MM.1S (cell line): ENCODE results near the gene CYP2S1.
"Not testable (repeated sequence)": the region's sequence is repeated elsewhere in the genome, so short reads cannot be mapped to it uniquely, and the experiment has no call there.

Experiments used
- DNase-seq: peaks from one replicate; pipeline ENCODE4 v3.0.0-alpha.2; 2015
- H2AFZ ChIP-seq: fragments of 300-600 bp; sonication (generic); 2 replicates; pipeline ENCODE4 v1.6.0; 2016; ENCODE audit warnings: antibody characterized with exemption, low read length
- H3F3A ChIP-seq: fragments of 300-600 bp; sonication (generic); 2 replicates; pipeline ENCODE4 v1.6.1; 2016; ENCODE audit warnings: mild to moderate bottlenecking, antibody characterized with exemption, low read length, moderate library complexity, mixed read lengths; ENCODE audit not compliant: insufficient read depth
- H3K27ac ChIP-seq: fragments of 300-600 bp; sonication (generic); 2 replicates; pipeline ENCODE4 v1.5.1; 2016; ENCODE audit warnings: mild to moderate bottlenecking, low read length
- H3K27me3 ChIP-seq: fragments of 300-600 bp; sonication (generic); replicated peaks from 2 replicates; pipeline ENCODE4 v1.6.0; 2016; ENCODE audit warnings: low read length; ENCODE audit not compliant: insufficient read depth
- H3K36me3 ChIP-seq: fragments of 300-600 bp; sonication (generic); replicated peaks from 2 replicates; pipeline ENCODE4 v1.6.1; 2016; ENCODE audit warnings: mild to moderate bottlenecking, low read length, mixed read lengths; ENCODE audit not compliant: insufficient read depth
- H3K4me1 ChIP-seq: fragments of 300-600 bp; sonication (generic); 2 replicates; pipeline ENCODE4 v1.6.1; 2016; ENCODE audit warnings: low read length, mixed read lengths
- H3K4me2 ChIP-seq: fragments of 300-600 bp; sonication (generic); 2 replicates; pipeline ENCODE4 v1.6.0; 2016; ENCODE audit warnings: low read depth, low read length
- H3K4me3 ChIP-seq: fragments of 300-600 bp; sonication (generic); 2 replicates; pipeline ENCODE4 v1.5.1; 2016; ENCODE audit warnings: low read length, mixed read lengths
- H3K79me2 ChIP-seq: fragments of 300-600 bp; sonication (generic); 2 replicates; pipeline ENCODE4 v1.6.1; 2016; ENCODE audit warnings: mixed run types, low read length, mixed read lengths
- H3K9ac ChIP-seq: fragments of 300-600 bp; sonication (generic); 2 replicates; pipeline ENCODE4 v1.6.1; 2016; ENCODE audit warnings: low read length, mixed read lengths
- H3K9me2 ChIP-seq: fragments of 300-600 bp; sonication (generic); replicated peaks from 2 replicates; pipeline ENCODE4 v1.6.1; 2016; ENCODE audit warnings: mild to moderate bottlenecking, low read length, mixed read lengths; ENCODE audit not compliant: insufficient read depth
- H3K9me3 ChIP-seq: fragments of 300-600 bp; sonication (generic); replicated peaks from 2 replicates; pipeline ENCODE4 v1.6.1; 2016; ENCODE audit warnings: mild to moderate bottlenecking, low read length, mixed read lengths; ENCODE audit not compliant: insufficient read depth
- H4K20me1 ChIP-seq: fragments of 300-600 bp; sonication (generic); 2 replicates; pipeline ENCODE4 v1.6.1; 2016; ENCODE audit warnings: mild to moderate bottlenecking, low read length, moderate library complexity, mixed read lengths; ENCODE audit not compliant: insufficient read depth
- EZH2 ChIP-seq: fragments of 300-600 bp; sonication (generic); optimal IDR thresholded peaks from 2 replicates; pipeline ENCODE3; 2017; ENCODE audit warnings: low read depth, mild to moderate bottlenecking, antibody characterized with exemption, low read length, mixed read lengths
- EZH2phosphoT487 ChIP-seq: fragments of 300-600 bp; sonication (generic); IDR thresholded peaks from 2 replicates; pipeline ENCODE4 v1.6.1; 2018; ENCODE audit warnings: antibody characterized with exemption, low read length
- TF ChIP-seq, protein P1 (sequence below): fragments of 300-600 bp; sonication (generic); IDR thresholded peaks from 2 replicates; pipeline ENCODE4 v1.5.1; 2016; ENCODE audit warnings: antibody characterized with exemption, low read length, mixed read lengths

Gene CYP2S1, protein sequence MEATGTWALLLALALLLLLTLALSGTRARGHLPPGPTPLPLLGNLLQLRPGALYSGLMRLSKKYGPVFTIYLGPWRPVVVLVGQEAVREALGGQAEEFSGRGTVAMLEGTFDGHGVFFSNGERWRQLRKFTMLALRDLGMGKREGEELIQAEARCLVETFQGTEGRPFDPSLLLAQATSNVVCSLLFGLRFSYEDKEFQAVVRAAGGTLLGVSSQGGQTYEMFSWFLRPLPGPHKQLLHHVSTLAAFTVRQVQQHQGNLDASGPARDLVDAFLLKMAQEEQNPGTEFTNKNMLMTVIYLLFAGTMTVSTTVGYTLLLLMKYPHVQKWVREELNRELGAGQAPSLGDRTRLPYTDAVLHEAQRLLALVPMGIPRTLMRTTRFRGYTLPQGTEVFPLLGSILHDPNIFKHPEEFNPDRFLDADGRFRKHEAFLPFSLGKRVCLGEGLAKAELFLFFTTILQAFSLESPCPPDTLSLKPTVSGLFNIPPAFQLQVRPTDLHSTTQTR

GRCh38 chr19:41192574-41193429 lies at the start of gene CYP2S1:
Gene CYP2S1 (plus strand): TSS chr19:41193219. CDS start chr19:41193265, 46 bp downstream.
- H3K79me2 ChIP-seq, result no peaks in the 10 kb centered on the region
- H3K9me2 ChIP-seq, result no peaks in the 10 kb centered on the region
- H3K27ac ChIP-seq, result no peak within 1 kb of the TSS
- no peaks in the 10 kb centered on the region for H4K20me1 ChIP-seq
- H3K27me3 ChIP-seq, result peaks cover 86% of the 10 kb centered on the region
- no peak within 1 kb of the TSS for H3K4me2 ChIP-seq
- H3K9me3 ChIP-seq, result no peaks in the 10 kb centered on the region
- H3K4me1 ChIP-seq, result no peaks in the 10 kb centered on the region
- no peak within 1 kb of the TSS for H3K4me3 ChIP-seq
- H2AFZ ChIP-seq, result no peak within 1 kb of the TSS
- DNase-seq, result no peak
- H3K9ac ChIP-seq, result no peak within 1 kb of the TSS
- no peak for TF ChIP-seq EZH2
- TF ChIP-seq, protein P1, sequence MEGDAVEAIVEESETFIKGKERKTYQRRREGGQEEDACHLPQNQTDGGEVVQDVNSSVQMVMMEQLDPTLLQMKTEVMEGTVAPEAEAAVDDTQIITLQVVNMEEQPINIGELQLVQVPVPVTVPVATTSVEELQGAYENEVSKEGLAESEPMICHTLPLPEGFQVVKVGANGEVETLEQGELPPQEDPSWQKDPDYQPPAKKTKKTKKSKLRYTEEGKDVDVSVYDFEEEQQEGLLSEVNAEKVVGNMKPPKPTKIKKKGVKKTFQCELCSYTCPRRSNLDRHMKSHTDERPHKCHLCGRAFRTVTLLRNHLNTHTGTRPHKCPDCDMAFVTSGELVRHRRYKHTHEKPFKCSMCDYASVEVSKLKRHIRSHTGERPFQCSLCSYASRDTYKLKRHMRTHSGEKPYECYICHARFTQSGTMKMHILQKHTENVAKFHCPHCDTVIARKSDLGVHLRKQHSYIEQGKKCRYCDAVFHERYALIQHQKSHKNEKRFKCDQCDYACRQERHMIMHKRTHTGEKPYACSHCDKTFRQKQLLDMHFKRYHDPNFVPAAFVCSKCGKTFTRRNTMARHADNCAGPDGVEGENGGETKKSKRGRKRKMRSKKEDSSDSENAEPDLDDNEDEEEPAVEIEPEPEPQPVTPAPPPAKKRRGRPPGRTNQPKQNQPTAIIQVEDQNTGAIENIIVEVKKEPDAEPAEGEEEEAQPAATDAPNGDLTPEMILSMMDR, result no peak
- no peak for TF ChIP-seq EZH2phosphoT487
- no peaks in the 10 kb centered on the region for H3F3A ChIP-seq
- no peaks in the 10 kb centered on the region for H3K36me3 ChIP-seq

GRCh38 chr19:41144403-41144802 lies 48.6 kb upstream of the CYP2S1 start:
- no peaks in the 10 kb centered on the region for H3K9me2 ChIP-seq
- H3K36me3 ChIP-seq, result no peaks in the 10 kb centered on the region
- H3K4me3 ChIP-seq, result no peak overlapping the region
- H3K9ac ChIP-seq, result no peak overlapping the region
- DNase-seq, result peak; percentile 81
- H3K79me2 ChIP-seq, result no peaks in the 10 kb centered on the region
- H3K27ac ChIP-seq, result no peak overlapping the region
- H3K4me1 ChIP-seq, result no peaks in the 10 kb centered on the region
- H3K27me3 ChIP-seq, result peaks cover 43% of the 10 kb centered on the region
- no peaks in the 10 kb centered on the region for H4K20me1 ChIP-seq
- H3K9me3 ChIP-seq, result no peaks in the 10 kb centered on the region
- no peak overlapping the region for H3K4me2 ChIP-seq
- TF ChIP-seq EZH2, result no peak
- TF ChIP-seq EZH2phosphoT487, result no peak
- TF ChIP-seq, protein P1, result peak; percentile 77
- no peaks in the 10 kb centered on the region for H3F3A ChIP-seq
- H2AFZ ChIP-seq, result no peak overlapping the region

GRCh38 chr19:41149831-41150230 lies 43.2 kb upstream of the CYP2S1 start:
- no peaks in the 10 kb centered on the region for H3K9me2 ChIP-seq
- H3F3A ChIP-seq, result no peaks in the 10 kb centered on the region
- TF ChIP-seq EZH2phosphoT487, result no peak
- no peak for TF ChIP-seq EZH2
- TF ChIP-seq, protein P1, result no peak
- no peak overlapping the region for H3K9ac ChIP-seq
- H4K20me1 ChIP-seq, result no peaks in the 10 kb centered on the region
- no peak overlapping the region for H3K4me2 ChIP-seq
- no peaks in the 10 kb centered on the region for H3K9me3 ChIP-seq
- no peak for DNase-seq
- no peaks in the 10 kb centered on the region for H3K36me3 ChIP-seq
- H3K27ac ChIP-seq, result no peak overlapping the region
- no peak overlapping the region for H2AFZ ChIP-seq
- no peaks in the 10 kb centered on the region for H3K79me2 ChIP-seq
- peaks cover 64% of the 10 kb centered on the region for H3K27me3 ChIP-seq
- no peaks in the 10 kb centered on the region for H3K4me1 ChIP-seq
- no peak overlapping the region for H3K4me3 ChIP-seq

GRCh38 chr19:41150986-41151385 lies 42.0 kb upstream of the CYP2S1 start:
- H3K36me3 ChIP-seq, H3K4me2 ChIP-seq, H4K20me1 ChIP-seq, H3K27ac ChIP-seq, H3K79me2 ChIP-seq, H3K9ac ChIP-seq, H3K9me3 ChIP-seq, H3K4me1 ChIP-seq, H3K4me3 ChIP-seq, DNase-seq, H2AFZ ChIP-seq, H3F3A ChIP-seq, H3K9me2 ChIP-seq: not testable (repeated sequence)
- H3K27me3 ChIP-seq, result peaks cover 68% of the 10 kb centered on the region
